ENCODE results near the gene CCN2. TPM values are rescaled to one million over a fixed set of nuclear protein-coding genes. Genes with fewer than 3 reads are reported as not detected.

CCN2 gene
- total RNA-seq, 8 experiments from 2014 or later, result 0.56 to 293 (median 3.0) TPM

- H3K4me3 ChIP-seq, result no peak overlapping the region
- WGBS, 10 experiments, result 33 to 100% (median 92%) methylated on average over 1 to 11 of the region's 11 CpGs
- in situ Hi-C loops (cut with MboI; ENCODE audit: low pct_unique_long_range_greater_than_20kb in 2 of 9, low sequenced_read_pairs in 9 of 9, unreplicated experiment in 9 of 9), result loop anchor here in 1 of 9 experiments (10.0 kb wide), 1 partner anchor 206 kb away; no protein-coding TSS in a partner anchor
- no peak for ATAC-seq (replicated peaks in 6 of 8)
- peaks cover 9 to 12% of the 10 kb centered on the region in 2 donors for H3K4me1 ChIP-seq (replicated peaks in 1 of 2)
- H3K27ac ChIP-seq, result no peak overlapping the region
These were observed 7.6 kb upstream of the CCN2 start for GRCh38 chr6:131958542-131959470.

GRCh38 chr6:131958095-131958494, 6.9 kb upstream of the CCN2 start:
- in situ Hi-C loops (cut with MboI; ENCODE audit: low pct_unique_long_range_greater_than_20kb in 2 of 9, low sequenced_read_pairs in 9 of 9, unreplicated experiment in 9 of 9), result loop anchor here in 1 of 9 experiments (10.0 kb wide), 1 partner anchor 207 kb away; no protein-coding TSS in a partner anchor
- H3K4me3 ChIP-seq, result no peak overlapping the region
- H3K4me1 ChIP-seq (replicated peaks in 1 of 2), result peaks cover 9 to 15% of the 10 kb centered on the region in 2 donors
- no peak for ATAC-seq (replicated peaks in 6 of 8)
- 77 to 100% (median 93%) methylated on average over 1 to 3 of the region's 3 CpGs; no CpG with 5 or more reads in 1 of the 10 experiments for WGBS, 10 experiments
- H3K27ac ChIP-seq, result no peak overlapping the region

- no peak for ATAC-seq (replicated peaks in 6 of 8)
- in situ Hi-C loops (cut with MboI; ENCODE audit: low pct_unique_long_range_greater_than_20kb in 2 of 9, low sequenced_read_pairs in 9 of 9, unreplicated experiment in 9 of 9), result loop anchor here in 1 of 9 experiments (10.0 kb wide), 1 partner anchor 209 kb away; no protein-coding TSS in a partner anchor
- WGBS, 10 experiments, result 60 to 100% methylated on average over 1 of the region's 1 CpG; no CpG with 5 or more reads in 8 of the 10 experiments
These were observed 4.7 kb upstream of the CCN2 start for GRCh38 chr6:131955876-131956275.

GRCh38 chr6:131955192-131955591, 4.0 kb upstream of the CCN2 start:
- H3K4me1 ChIP-seq (replicated peaks in 1 of 2), result peaks cover 19 to 30% of the 10 kb centered on the region in 2 donors
- in situ Hi-C loops (cut with MboI; ENCODE audit: low pct_unique_long_range_greater_than_20kb in 2 of 9, low sequenced_read_pairs in 9 of 9, unreplicated experiment in 9 of 9), result loop anchor here in 1 of 9 experiments (10.0 kb wide), 1 partner anchor 210 kb away; no protein-coding TSS in a partner anchor
- no peak overlapping the region for H3K27ac ChIP-seq
- no peak overlapping the region for H3K4me3 ChIP-seq
- no peak for ATAC-seq (replicated peaks in 6 of 8)
- WGBS, 10 experiments, result 60 to 100% (median 83%) methylated on average over 1 to 6 of the region's 6 CpGs; no CpG with 5 or more reads in 2 of the 10 experiments

More at GRCh38 chr6:131955876-131956275, 4.7 kb upstream of the CCN2 start:
- no peak overlapping the region for H3K27ac ChIP-seq
- peaks cover 19 to 29% of the 10 kb centered on the region in 2 donors for H3K4me1 ChIP-seq (replicated peaks in 1 of 2)
- no peak overlapping the region for H3K4me3 ChIP-seq

GRCh38 chr6:131954775-131955107, 3.6 kb upstream of the CCN2 start:
- WGBS, 10 experiments, result 32 to 75% (median 56%) methylated on average over 2 to 7 of the region's 7 CpGs; no CpG with 5 or more reads in 1 of the 10 experiments
- H3K4me3 ChIP-seq, result no peak overlapping the region
- in situ Hi-C loops (cut with MboI; ENCODE audit: low pct_unique_long_range_greater_than_20kb in 2 of 9, low sequenced_read_pairs in 9 of 9, unreplicated experiment in 9 of 9), result loop anchor here in 1 of 9 experiments (10.0 kb wide), 1 partner anchor 210 kb away; no protein-coding TSS in a partner anchor
- ATAC-seq (replicated peaks in 6 of 8), result peak in 6 of 8 experiments; percentile 8 to 49 (median 21)
- peaks cover 19 to 35% of the 10 kb centered on the region in 2 donors for H3K4me1 ChIP-seq (replicated peaks in 1 of 2)
- H3K27ac ChIP-seq, result peak overlapping the region in 1 of 2 donors; percentile 64

- in situ Hi-C loops (cut with MboI; ENCODE audit: low pct_unique_long_range_greater_than_20kb in 2 of 9, low sequenced_read_pairs in 9 of 9, unreplicated experiment in 9 of 9), result loop anchor here in 1 of 9 experiments (10.0 kb wide), 1 partner anchor 211 kb away; no protein-coding TSS in a partner anchor
- 0 to 92% (median 50%) methylated on average over 1 to 3 of the region's 3 CpGs; no CpG with 5 or more reads in 1 of the 10 experiments for WGBS, 10 experiments
These were observed 3.0 kb upstream of the CCN2 start for GRCh38 chr6:131954059-131954774.

GRCh38 chr6:131952886-131953509, 1.8 kb upstream of the CCN2 start:
- ATAC-seq (replicated peaks in 6 of 8), result no peak
- Histone ChIP-seq H3K27ac (no peak overlapping the region), H3K4me1 (replicated peaks in 1 of 2) (peaks cover 19 to 36% of the 10 kb centered on the region in 2 donors), H3K4me3 (no peak overlapping the region)
- 15 to 100% (median 67%) methylated on average over 1 to 4 of the region's 4 CpGs for WGBS, 10 experiments
- in situ Hi-C loops (cut with MboI; ENCODE audit: low pct_unique_long_range_greater_than_20kb in 2 of 9, low sequenced_read_pairs in 9 of 9, unreplicated experiment in 9 of 9), result loop anchor here in 1 of 9 experiments (10.0 kb wide), 1 partner anchor 212 kb away; no protein-coding TSS in a partner anchor

More at GRCh38 chr6:131954059-131954774, 3.0 kb upstream of the CCN2 start:
- Histone ChIP-seq H3K27ac (peak overlapping the region in 1 of 2 donors; percentile 64), H3K4me3 (no peak overlapping the region), H3K4me1 (replicated peaks in 1 of 2) (peaks cover 19 to 36% of the 10 kb centered on the region in 2 donors)
- peak in 3 of 8 experiments; percentile 1 to 8 (median 7) for ATAC-seq (replicated peaks in 6 of 8)

- no peak for ATAC-seq (replicated peaks in 6 of 8)
- Histone ChIP-seq H3K4me1 (replicated peaks in 1 of 2) (peaks cover 19 to 36% of the 10 kb centered on the region in 2 donors), H3K27ac (no peak overlapping the region), H3K4me3 (peak overlapping the region; percentile 47 to 77 (median 56))
- 4 to 35% (median 15%) methylated on average over 1 to 7 of the region's 8 CpGs for WGBS, 10 experiments
- in situ Hi-C loops (cut with MboI; ENCODE audit: low pct_unique_long_range_greater_than_20kb in 2 of 9, low sequenced_read_pairs in 9 of 9, unreplicated experiment in 9 of 9), result loop anchor here in 1 of 9 experiments (10.0 kb wide), 1 partner anchor 213 kb away; no protein-coding TSS in a partner anchor
These were observed 531 bp upstream of the CCN2 start for GRCh38 chr6:131951576-131952230.

GRCh38 chr6:131949909-131950766, 1.0 kb downstream of the CCN2 start:
- H3K27ac ChIP-seq, result peak overlapping the region in 1 of 2 donors; percentile 38
- in situ Hi-C loops (cut with MboI; ENCODE audit: low pct_unique_long_range_greater_than_20kb in 2 of 9, low sequenced_read_pairs in 9 of 9, unreplicated experiment in 9 of 9), result loop anchor here in 2 of 9 experiments (10.0 to 25.0 kb wide), 2 partner anchors 215 to 262 kb away; no protein-coding TSS in a partner anchor
- WGBS, 10 experiments, result 3 to 74% (median 50%) methylated on average over 6 to 14 of the region's 42 CpGs; no CpG with 5 or more reads in 5 of the 10 experiments
- peak; percentile 27 to 78 (median 70) for ATAC-seq (replicated peaks in 6 of 8)
- H3K4me3 ChIP-seq, result peak overlapping the region; percentile 47 to 77 (median 56)
- H3K4me1 ChIP-seq (replicated peaks in 1 of 2), result peaks cover 19 to 36% of the 10 kb centered on the region in 2 donors

GRCh38 chr6:131949620-131949908, 1.6 kb downstream of the CCN2 start:
- ATAC-seq (replicated peaks in 6 of 8), result peak in 1 of 8 experiments; percentile 0
- in situ Hi-C loops (cut with MboI; ENCODE audit: low pct_unique_long_range_greater_than_20kb in 2 of 9, low sequenced_read_pairs in 9 of 9, unreplicated experiment in 9 of 9), result loop anchor here in 1 of 9 experiments (25.0 kb wide), 1 partner anchor 263 kb away; no protein-coding TSS in a partner anchor
- H3K27ac ChIP-seq, result no peak overlapping the region
- H3K4me3 ChIP-seq, result peak overlapping the region in 2 of 5 donors; percentile 47 to 55
- 8 to 100% (median 89%) methylated on average over 1 to 3 of the region's 3 CpGs; no CpG with 5 or more reads in 4 of the 10 experiments for WGBS, 10 experiments
- H3K4me1 ChIP-seq (replicated peaks in 1 of 2), result peaks cover 14 to 30% of the 10 kb centered on the region in 2 donors
